ENCODE measurements around the gene RPL37. TPM values are rescaled to one million over a fixed set of nuclear protein-coding genes. Genes with fewer than 3 reads are reported as not detected.
A peak's percentile ranks its signal among the peaks of the same experiment; 100 is the strongest.

RPL37 gene
- total and polyA plus RNA-seq, 9 of the 15 experiments (the other 6 are each of a cell fraction or from before 2014, with no cell fraction given) = 2,342 to 7,963 (median 4,091) TPM

- TF ChIP-seq ZNF398 (CRISPR knock-in tag; IDR thresholded peaks at IDR 0.05) (no peak), SMAD4 (CRISPR knock-in tag; conservative IDR thresholded peaks at IDR 0.05) (peak; percentile 84), PHF20 (IDR thresholded peaks at IDR 0.05; ENCODE audit: partially characterized antibody) (peak; percentile 60), ZNF830 (CRISPR knock-in tag; IDR thresholded peaks at IDR 0.05) (peak; percentile 34; the same call in 1 of the 2 replicates), ZNF165 (CRISPR knock-in tag; IDR thresholded peaks at IDR 0.05; ENCODE audit: borderline replicate concordance) (no peak), MAZ (CRISPR knock-in tag; conservative IDR thresholded peaks at IDR 0.05 in 1 of 2, IDR thresholded peaks at IDR 0.05 in 1 of 2) (peak; percentile 90 to 93), NR2C1 (IDR thresholded peaks at IDR 0.05) (no peak), NR2C1 (tag; IDR thresholded peaks at IDR 0.05) (no peak), ZBTB7A (IDR thresholded peaks at IDR 0.05; ENCODE audit: borderline replicate concordance, control insufficient read depth, low read depth, low read length) (peak; percentile 72; the same call in 1 of the 2 replicates), NFRKB (IDR thresholded peaks at IDR 0.05; ENCODE audit: low read depth) (peak; percentile 25), CTCF (IDR thresholded peaks at IDR 0.05 in 2 of 3, conservative IDR thresholded peaks at IDR 0.05 in 1 of 3; ENCODE audit: insufficient read depth in 2 of 3, low read depth in 1 of 3, low read length in 3 of 3) (peak; percentile 53 to 85 (median 72); a peak in 5 of 6 replicates), ZNF263 (CRISPR knock-in tag; IDR thresholded peaks at IDR 0.05; ENCODE audit: borderline replicate concordance) (peak; percentile 12; the same call in 1 of the 2 replicates), SREBF2 (CRISPR knock-in tag; IDR thresholded peaks at IDR 0.05) (no peak), ZNF431 (CRISPR knock-in tag; IDR thresholded peaks at IDR 0.05) (no peak; the same call in 1 of the 2 replicates)
- TF ChIP-seq, protein P1, sequence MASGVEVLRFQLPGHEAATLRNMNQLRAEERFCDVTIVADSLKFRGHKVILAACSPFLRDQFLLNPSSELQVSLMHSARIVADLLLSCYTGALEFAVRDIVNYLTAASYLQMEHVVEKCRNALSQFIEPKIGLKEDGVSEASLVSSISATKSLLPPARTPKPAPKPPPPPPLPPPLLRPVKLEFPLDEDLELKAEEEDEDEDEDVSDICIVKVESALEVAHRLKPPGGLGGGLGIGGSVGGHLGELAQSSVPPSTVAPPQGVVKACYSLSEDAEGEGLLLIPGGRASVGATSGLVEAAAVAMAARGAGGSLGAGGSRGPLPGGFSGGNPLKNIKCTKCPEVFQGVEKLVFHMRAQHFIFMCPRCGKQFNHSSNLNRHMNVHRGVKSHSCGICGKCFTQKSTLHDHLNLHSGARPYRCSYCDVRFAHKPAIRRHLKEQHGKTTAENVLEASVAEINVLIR (CRISPR knock-in tag; IDR thresholded peaks at IDR 0.05) = peak; percentile 67
- TF ChIP-seq, protein P2, sequence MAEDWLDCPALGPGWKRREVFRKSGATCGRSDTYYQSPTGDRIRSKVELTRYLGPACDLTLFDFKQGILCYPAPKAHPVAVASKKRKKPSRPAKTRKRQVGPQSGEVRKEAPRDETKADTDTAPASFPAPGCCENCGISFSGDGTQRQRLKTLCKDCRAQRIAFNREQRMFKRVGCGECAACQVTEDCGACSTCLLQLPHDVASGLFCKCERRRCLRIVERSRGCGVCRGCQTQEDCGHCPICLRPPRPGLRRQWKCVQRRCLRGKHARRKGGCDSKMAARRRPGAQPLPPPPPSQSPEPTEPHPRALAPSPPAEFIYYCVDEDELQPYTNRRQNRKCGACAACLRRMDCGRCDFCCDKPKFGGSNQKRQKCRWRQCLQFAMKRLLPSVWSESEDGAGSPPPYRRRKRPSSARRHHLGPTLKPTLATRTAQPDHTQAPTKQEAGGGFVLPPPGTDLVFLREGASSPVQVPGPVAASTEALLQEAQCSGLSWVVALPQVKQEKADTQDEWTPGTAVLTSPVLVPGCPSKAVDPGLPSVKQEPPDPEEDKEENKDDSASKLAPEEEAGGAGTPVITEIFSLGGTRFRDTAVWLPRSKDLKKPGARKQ (CRISPR knock-in tag; IDR thresholded peaks at IDR 0.05) = no peak
- TF ChIP-seq, protein P3, sequence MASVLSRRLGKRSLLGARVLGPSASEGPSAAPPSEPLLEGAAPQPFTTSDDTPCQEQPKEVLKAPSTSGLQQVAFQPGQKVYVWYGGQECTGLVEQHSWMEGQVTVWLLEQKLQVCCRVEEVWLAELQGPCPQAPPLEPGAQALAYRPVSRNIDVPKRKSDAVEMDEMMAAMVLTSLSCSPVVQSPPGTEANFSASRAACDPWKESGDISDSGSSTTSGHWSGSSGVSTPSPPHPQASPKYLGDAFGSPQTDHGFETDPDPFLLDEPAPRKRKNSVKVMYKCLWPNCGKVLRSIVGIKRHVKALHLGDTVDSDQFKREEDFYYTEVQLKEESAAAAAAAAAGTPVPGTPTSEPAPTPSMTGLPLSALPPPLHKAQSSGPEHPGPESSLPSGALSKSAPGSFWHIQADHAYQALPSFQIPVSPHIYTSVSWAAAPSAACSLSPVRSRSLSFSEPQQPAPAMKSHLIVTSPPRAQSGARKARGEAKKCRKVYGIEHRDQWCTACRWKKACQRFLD (CRISPR knock-in tag; IDR thresholded peaks at IDR 0.05) = peak; percentile 86; the same call in 1 of the 2 replicates
Measured at GRCh38 chr5:40798012-40798800, 36.8 kb downstream of the RPL37 start, which contains the start of gene PRKAA1 (continued).
